Muscle of back (tissue), 11 donors: ENCODE data around the gene SFXN5. TPM values are rescaled to one million over a fixed set of nuclear protein-coding genes. Genes with fewer than 3 reads are reported as not detected.

ENCODE experiments used
- DNase-seq, 3 donors: peaks; one replicate each; pipeline versions ENCODE4 v3.0.0 to v3.0.0-alpha.2; 2013
- polyA plus RNA-seq, 10 donors: library from polyadenylated mRNA; unstranded; fragments of 120-200 nt; gene quantifications; one replicate each; pipeline ENCODE4 v1.2.1, GENCODE V29; 2013; ENCODE audit not compliant: insufficient read length in 10 of 10

SFXN5 gene
- polyA plus RNA-seq, 10 donors = 4.8 to 7.8 (median 6.3) TPM

GRCh38 chr2:72958542-72959385 is 112.7 kb downstream of the SFXN5 start:
- no peak for DNase-seq

DNA sequence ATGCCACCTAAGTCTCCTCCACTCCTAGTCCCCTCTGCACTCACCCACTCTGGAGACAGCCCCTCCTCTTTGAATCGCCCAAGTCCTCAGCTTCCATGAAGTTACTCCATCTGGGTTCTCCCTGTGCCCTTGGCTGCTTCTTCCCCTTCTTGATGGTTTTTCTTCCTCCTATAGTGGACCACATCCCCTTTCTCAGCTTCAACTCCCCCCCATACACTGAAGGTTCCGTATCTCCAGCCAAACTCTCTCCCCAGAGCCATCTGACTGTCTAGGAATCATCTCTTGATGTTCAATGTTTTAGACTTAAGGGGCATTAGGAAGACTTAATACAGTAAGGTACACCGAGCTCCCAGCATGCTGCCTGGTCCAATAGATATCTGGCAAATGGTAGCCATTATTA is 114.6 kb downstream of the SFXN5 start:
- no peak for DNase-seq

- DNase-seq = no peak
Measured at GRCh38 chr2:72956050-72956395, 115.5 kb downstream of the SFXN5 start.

- peak in 1 of 3 donors; percentile 23 for DNase-seq
Measured at GRCh38 chr2:72955228-72956049, 116.1 kb downstream of the SFXN5 start.

- DNase-seq = no peak
Measured at GRCh38 chr2:72954376-72955227, 116.9 kb downstream of the SFXN5 start.

DNA sequence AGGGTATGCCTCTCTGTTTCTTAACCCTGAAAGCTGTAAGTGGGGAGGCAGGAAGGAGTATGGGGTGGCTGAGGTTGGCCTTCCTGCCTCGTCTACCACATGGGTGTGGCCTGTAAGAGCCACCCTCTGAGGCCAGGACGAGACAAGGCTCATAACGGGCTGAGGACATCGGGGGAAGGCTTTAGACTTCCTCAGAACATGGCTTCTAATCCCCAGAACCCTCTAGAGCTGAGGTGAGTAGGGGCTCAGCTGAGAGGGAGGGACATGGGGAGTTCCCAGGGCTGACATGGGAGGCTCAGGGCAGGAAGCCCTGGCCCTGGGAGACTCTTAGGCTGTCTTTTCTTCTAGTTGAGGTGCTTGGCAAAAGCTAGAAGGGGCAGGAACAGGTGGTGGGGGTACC is 117.5 kb downstream of the SFXN5 start:
- DNase-seq = no peak

DNA sequence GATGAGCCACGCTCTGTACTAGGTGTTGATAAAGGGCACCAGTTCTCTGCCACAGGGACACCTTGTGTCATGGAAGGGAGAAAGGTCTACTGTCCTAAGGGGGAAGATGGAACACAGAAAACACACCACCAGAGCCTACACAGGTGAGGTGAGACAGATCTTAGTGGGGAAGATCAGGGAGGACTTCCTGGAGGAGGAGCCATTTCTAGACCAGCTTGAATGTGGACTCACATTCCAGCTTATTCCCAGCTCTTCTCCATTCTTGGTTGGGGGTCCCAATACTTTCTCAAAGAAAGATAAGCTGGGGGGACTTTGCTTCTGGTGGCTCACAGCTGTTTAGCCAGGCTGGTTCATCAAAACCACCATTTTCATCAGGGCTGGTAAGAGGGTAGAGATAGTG is 118.0 kb downstream of the SFXN5 start:
- DNase-seq = no peak

DNA sequence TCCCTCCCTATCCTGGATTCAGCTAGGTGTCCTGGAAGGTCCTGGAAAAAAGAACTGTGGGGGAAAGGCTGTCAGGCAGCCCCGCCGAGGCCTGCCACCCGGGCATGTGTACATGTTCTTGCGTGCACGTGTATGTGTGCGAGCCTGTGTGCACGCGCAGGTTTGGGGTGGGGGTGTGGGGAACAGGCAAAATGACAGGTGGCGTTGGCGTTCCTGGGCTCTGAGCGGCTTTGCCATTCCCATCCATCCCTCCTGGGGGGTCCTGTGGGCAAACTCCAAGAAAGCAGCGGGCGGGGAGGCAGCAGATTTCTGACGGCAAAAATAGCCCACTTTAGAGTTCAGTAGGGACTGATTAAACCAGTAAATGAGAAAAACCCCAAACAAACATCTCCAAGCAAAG is 118.6 kb downstream of the SFXN5 start:
- no peak for DNase-seq

GRCh38 chr2:72952110-72952823 is 119.2 kb downstream of the SFXN5 start:
- DNase-seq = no peak

- no peak for DNase-seq
Measured at GRCh38 chr2:72951303-72952095, 120.0 kb downstream of the SFXN5 start.

DNA sequence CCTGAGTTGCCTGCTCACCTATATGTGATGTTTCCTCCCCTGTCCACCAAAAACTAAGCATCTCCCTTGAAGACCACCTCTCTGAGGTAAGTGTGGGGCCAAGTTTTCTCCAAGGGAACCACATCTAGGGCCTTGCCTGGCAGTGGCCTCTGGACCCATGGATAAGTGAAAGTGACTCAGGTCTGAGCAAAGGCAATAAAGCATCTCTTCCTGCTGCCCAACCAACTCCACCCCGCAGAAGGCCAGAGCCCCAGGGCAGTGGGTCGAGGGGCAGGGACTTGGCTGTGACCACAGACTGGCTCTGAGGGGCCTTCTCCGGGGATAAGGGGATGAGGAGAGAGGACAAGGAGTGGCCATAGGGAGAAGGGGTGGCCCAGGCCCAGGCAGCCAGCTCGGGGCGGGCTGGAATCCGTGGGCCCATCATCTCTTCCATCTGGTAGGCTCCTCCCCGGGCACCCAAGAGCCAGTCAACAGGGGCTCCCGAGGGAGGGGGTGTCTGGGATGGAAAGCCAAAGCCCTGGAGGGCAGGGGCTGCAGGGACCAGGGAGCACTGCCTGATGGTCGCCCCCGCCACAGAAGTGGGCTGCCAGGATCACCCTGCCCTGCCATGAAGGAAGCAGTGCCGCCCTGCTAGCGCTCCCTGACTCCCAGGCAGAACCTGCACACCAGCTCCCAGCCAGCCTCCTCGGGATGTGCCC is 120.8 kb downstream of the SFXN5 start:
- no peak for DNase-seq

DNA sequence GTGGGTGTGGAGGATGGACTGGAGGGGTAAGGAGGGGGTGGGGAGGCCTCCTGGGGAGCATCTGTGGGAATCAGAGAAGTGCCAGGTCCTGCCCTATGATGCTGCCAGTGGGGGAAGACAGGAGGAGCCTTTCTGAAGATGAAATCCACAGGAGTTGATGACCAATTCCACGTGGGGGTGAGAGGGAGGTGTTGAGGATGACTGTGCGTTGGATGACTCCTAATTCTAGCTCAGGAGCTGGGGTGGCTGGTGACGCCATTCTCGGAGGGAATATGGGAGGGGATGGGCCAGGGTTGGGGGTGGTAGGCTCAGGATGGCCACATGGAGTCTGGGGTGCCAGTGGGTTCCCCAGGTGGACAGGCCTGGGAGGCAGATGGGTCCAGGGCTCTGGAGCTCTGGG is 121.9 kb downstream of the SFXN5 start:
- no peak for DNase-seq

- DNase-seq = no peak
Measured at GRCh38 chr2:72949045-72949444, 122.5 kb downstream of the SFXN5 start.

GRCh38 chr2:72947952-72948830 is 123.3 kb downstream of the SFXN5 start:
- no peak for DNase-seq

DNA sequence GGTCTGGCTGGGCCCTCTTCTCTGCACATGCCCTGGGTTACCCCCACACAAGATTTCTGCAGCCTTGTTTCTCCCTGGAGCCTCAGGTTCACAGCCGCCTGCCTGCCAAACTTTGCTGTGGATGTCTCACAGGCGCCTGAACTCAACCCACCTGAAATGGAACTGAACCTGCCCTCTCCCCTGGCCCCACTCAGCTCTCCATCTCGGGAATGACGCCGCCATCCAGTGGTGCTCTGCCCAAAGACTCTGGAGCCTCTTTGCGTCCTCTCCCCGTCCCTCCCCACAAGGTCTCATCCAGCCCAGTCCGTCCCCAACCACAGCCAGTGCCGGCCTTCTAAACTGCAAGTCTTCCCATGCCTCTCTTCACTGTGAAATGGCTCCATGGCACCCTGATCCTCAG is 125.0 kb downstream of the SFXN5 start:
- no peak for DNase-seq

DNA sequence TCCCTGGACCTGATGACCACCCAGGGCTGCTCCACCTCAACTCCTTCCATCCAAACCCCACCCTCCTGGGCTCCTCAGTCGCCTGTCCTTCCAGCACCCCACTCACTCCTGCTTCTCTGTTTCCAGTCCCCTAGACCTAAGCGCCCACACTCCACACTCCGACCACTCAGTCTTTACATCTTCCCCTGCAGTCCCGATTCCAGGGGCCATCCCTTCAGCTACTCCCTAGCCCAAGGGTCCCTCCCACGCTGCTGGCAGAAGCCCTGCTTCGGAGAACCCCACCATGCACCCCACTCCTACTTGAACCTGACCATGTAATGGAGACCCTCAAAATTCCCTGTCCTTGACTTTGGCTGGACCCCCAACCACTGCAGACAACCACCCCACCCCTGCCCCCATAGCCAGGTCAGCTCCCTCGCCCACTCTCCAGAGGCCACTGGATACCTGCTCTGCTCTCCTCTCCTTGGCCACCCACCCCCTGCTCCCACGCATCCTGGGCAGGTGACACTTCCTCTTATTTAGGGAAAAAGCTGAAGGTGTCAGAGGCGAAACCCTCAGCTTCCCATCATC is 126.0 kb downstream of the SFXN5 start:
- DNase-seq = no peak

GRCh38 chr2:72944804-72945449 is 126.6 kb downstream of the SFXN5 start:
- no peak for DNase-seq
